Heart left ventricle (tissue), 13 donors: ENCODE measurements around the gene TENM3.

Source experiments
- CTCF ChIP-seq, 12 donors: fragments of 200-600 bp; sonication (generic) in 4 of 12; IDR thresholded peaks; one replicate each; pipeline versions ENCODE4 v1.5.0 to v1.8.0; 2018 to 2022; ENCODE audit warnings: antibody characterized with exemption in 12 of 12, mild to moderate bottlenecking in 5 of 12
- POLR2A ChIP-seq, 2 donors: fragments of 450-650 bp; IDR thresholded peaks; one replicate each; pipeline ENCODE4 v1.6.1; 2017; ENCODE audit warnings: antibody characterized with exemption in 2 of 2, mild to moderate bottlenecking in 2 of 2, moderate library complexity in 2 of 2
- donor health status: ischemic (EF 13 %, LVEDD 7.1; RV severe dilation, severe dysfunction).
- donor health status: DM: no; HTN: yes; CAD: no.
- donor health status: DM: no; HTN: no; CAD: no.
- donor health status: ischemic (EF 25% LVEDD 6.9; RV normal size, moderate dysfunction).
- donor health status: ischemic (EF 25% LVEDD 5.7; RV mildly dilated, moderate dysfunction).
- donor health status: ischemic (EF 35%, LVEDD 5.7; RV mildly dilated, moderate dysfunction).
- donor health status: nonischemic (EF 11% LVEDD 7.7; RV severe dilation, severe dysfunction).
- donor health status: DM: yes; HTN: yes; CAD: no.
- donor health status: PGD.
- donor health status: ischemic (EF 29% LVEDD 5.4; RV normal size, mild dysfunction).
- donor health status: nonischemic (EF 23%, LVEDD 6.1; RV moderate dilation, normal function).

- TF ChIP-seq CTCF (IDR thresholded peaks at IDR 0.05) (no peak), POLR2A (IDR thresholded peaks at IDR 0.05) (no peak)
Observed at GRCh38 chr4:182324282-182324681, 81.1 kb downstream of the TENM3 start.
